GM18526 (cell line): ENCODE results near the gene VN1R5.
"Not testable (repeated sequence)": the region's sequence is repeated elsewhere in the genome, so short reads cannot be mapped to it uniquely, and the experiment has no call there.

Experiments used
- POLR2A ChIP-seq: IDR thresholded peaks from 3 replicates; pipeline ENCODE4 v1.6.1; 2011; ENCODE audit not compliant: insufficient read length; ENCODE audit errors: extremely low read depth

The VN1R5 gene

GRCh38 chr1:247255772-247256171, at the start of gene VN1R5:
Gene VN1R5 (plus strand): TSS chr1:247256072.
- not testable (repeated sequence) for TF ChIP-seq POLR2A

DNA sequence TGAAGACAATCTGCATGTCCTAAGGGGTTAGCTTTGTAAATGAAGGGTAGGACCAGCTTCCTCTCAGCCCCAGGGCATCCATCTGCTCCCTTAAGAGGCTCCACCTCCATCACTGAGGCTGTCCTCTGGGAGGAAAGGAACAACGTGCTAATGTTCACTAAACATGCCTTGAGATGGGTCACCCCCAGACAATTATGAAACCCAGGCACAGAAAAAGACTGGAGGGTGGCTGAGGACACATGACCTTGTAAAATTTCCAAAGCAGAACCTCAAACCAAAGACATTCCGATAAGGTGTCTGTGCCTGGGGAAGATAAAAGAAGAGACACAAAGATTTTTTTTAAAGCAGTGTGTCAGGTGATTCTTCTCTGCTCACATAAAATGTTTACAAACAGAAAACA, 46.5 kb upstream of the VN1R5 start:
- no peak for TF ChIP-seq POLR2A

DNA sequence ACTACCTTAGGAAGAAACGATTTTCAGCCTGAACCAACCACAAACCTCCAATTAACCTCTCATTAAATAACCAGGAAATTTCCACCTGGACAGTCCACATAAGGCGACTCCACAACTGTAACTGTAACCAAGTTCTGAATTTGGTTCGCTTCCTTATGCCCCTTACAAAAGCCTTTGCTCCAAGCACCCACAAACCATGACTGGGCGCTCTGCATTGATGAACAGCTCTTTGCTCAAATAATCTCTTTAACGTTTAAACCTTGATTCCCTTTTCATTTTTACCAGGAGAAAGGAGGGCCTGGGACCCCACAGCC, 45.9 kb upstream of the VN1R5 start:
- TF ChIP-seq POLR2A: no peak

- peak; percentile 83 for TF ChIP-seq POLR2A
Measured at GRCh38 chr1:247210376-247211117, 45.3 kb upstream of the VN1R5 start.

DNA sequence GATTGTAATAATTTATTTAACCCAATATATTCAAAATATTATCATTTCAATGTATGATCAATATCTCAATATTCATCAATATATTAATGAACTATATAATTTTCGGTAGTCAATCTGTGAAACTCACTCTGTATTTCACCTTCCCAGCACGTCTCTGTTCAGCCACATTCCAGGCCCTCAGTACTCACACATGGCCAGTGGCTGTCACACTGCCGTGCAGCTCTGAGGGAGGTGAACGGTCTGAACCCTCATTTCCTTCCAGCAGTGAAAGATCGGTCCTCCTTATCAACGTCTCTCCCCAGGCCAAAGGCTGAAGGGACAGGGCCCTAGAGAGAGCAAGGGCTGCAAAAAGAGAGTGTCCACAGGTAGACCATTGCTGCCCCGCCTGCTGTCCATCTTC, 44.5 kb upstream of the VN1R5 start:
- TF ChIP-seq POLR2A: no peak

- TF ChIP-seq POLR2A: no peak
Measured at GRCh38 chr1:247212012-247212411, 43.9 kb upstream of the VN1R5 start.

DNA sequence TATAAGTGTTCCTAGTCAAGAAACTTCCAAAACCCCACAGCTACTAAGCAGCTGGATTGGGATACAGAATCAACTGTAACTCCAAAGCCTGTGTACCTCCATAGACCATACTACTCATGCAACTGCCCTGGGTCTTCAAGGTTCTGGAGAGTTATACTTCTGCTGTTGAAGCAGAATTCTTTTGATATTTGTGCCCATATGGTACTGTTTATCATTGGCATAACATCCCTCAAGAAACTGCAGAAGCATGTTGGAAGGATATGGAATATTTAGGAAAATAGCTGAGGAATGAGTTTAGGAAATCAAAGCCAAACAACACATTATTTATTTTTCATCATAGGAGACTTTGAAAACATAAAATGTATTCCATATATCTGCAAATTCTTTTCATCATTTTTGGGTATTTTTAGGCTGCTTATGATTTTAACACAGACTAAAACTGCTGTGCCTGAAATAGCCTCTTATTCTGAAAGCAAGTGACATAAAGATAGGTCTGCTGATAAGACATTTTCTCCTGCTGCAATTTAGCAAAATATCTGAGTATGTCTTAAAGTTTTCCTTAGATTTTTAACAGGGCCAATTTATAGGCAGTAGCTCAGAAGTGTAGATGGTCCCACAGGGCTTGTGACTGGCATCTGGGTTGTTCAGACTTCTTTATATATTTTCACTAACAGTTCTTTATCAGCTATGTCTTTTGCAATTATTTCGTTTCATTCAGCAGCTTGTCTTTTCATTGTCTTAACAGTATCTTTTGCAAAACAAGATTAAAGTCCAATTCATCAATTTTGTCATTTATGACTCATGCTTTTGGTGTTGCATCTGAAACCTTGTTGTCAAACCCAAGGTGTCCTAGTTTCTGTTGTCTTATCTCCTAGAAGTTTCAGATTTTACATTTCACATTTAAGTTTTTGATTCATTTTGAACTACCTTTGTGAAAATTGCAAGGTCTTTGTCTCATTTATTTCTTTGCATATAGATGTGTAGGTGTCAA, 43.0 kb upstream of the VN1R5 start:
- no peak for TF ChIP-seq POLR2A

GRCh38 chr1:247216261-247216660, 39.6 kb upstream of the VN1R5 start:
- TF ChIP-seq POLR2A: no peak

DNA sequence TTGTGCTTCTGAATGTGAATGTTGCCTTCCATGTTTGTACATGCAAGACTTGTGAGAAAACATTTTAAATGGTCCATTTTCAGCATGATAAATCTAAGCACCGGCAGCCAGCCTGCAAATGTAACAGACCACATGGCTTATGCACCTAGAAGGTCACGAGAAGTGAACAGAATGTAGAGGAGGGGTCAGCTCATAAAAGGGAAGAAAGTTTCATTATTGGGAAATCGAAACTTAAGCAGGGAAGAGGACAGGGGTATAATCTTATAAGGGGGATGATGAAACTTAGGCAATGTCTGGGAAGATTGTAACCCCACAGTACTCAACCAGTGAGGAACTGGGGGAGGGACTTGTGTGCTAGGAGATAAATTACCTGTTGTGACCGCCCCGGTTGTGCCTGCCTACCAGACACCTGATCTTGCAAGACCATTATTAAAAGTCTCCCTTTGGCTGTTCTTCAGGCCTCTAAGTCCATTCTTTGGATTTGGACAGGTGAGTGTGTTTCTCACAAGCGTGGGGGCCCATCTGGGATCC, 37.7 kb upstream of the VN1R5 start:
- no peak for TF ChIP-seq POLR2A

GRCh38 chr1:247222840-247223239, 33.0 kb upstream of the VN1R5 start:
- no peak for TF ChIP-seq POLR2A

DNA sequence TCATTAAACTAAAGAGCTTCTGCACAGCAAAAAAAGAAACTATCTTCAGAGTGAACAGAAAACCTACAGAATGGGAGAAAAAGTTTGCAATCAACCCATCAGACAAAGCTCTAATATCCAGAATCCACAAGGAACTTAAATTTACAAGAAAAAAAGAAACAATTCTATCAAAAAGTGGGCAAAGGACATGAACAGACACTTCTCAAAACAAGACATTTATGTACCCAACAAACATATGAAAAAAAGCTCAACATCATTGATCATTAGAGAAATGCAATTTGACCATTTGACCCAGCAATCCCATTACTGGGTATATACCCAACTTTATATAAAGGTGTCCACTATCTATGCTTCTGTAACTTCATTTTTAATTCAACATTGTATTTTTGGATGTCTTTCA, 31.1 kb upstream of the VN1R5 start:
- no peak for TF ChIP-seq POLR2A

- no peak for TF ChIP-seq POLR2A
Measured at GRCh38 chr1:247228133-247228532, 27.7 kb upstream of the VN1R5 start.

DNA sequence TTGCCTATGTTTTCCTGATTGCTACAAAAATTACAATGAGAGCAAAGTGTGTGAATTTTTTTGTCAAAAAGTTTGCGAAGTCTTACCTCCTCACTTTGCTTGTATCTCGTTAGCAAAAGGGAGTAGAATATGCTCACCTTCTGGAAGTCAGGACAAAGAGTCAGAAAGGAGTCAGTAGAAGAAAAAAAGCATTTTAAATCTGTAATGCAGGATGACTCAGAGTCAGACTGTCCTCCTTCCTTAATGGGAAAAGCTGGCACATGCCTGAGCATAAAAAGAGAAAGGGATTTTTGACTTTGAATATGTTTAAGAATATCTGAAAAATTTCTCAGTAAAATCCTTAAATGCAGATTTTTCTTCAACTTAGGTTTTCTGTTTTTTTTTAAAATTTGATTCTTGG, 14.2 kb upstream of the VN1R5 start:
- no peak for TF ChIP-seq POLR2A

DNA sequence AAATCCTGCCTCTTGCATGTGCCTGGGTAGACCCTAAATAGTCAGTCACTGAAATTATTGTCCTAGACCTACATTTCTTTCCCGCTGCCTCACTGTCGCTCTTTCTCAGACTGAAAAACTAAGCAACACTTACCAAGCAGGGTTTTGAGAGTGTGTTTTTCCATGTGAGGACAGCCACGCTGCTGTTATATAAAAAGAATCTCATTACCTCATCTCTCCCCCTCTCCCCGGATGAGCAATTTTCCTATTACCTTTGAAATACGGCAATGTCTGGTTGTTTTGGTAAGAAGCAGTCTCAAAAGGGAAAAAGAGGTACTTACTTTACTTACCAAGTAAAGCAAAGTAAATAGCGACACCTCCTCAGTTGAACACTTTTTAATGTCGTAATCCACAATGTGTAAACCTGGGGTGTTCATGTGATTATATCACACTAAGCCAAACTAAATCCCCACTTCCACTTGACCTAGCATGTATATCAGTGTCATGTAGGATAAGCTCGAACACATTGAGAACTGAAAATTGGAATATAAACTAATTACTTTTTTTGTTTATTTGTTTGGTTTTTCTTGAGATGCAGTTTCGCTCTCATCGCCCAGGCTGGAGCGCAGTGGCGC, 12.2 kb upstream of the VN1R5 start:
- TF ChIP-seq POLR2A: no peak

GRCh38 chr1:247246325-247247115, 9.4 kb upstream of the VN1R5 start:
- TF ChIP-seq POLR2A: no peak
